Lung microvascular endothelial cell (primary cell): ENCODE data around the gene NT5DC1. TPM values are rescaled to one million over a fixed set of nuclear protein-coding genes. Genes with fewer than 3 reads are reported as not detected.

Experiments used
- DNase-seq, 2 donors: peaks; one replicate each; pipeline versions ENCODE4 v3.0.0 to v3.0.0-alpha.2; 2010; ENCODE audit warnings: low read depth in 2 of 2
- total RNA-seq: library from RNA; depleted of rRNA; stranded (reverse); fragments of >200 nt; gene quantifications from 2 replicates; pipeline ENCODE4 v1.2.1, GENCODE V29; 2014

NT5DC1 gene
- total RNA-seq, 1 donor from 2014 or later: 3.0 TPM

GRCh38 chr6:116136373-116136772 lies 35.7 kb downstream of the NT5DC1 start:
- DNase-seq: no peak

GRCh38 chr6:116136933-116137340 lies 36.3 kb downstream of the NT5DC1 start:
- DNase-seq: no peak

GRCh38 chr6:116139917-116140316 lies 39.3 kb downstream of the NT5DC1 start:
- DNase-seq: no peak

GRCh38 chr6:116144605-116145004 lies 44.0 kb downstream of the NT5DC1 start:
- no peak for DNase-seq

- no peak for DNase-seq
These were observed 45.4 kb downstream of the NT5DC1 start for GRCh38 chr6:116145803-116146675.

- DNase-seq: no peak
These were observed 52.0 kb downstream of the NT5DC1 start for GRCh38 chr6:116152620-116153019.

GRCh38 chr6:116154887-116155286 lies 54.2 kb downstream of the NT5DC1 start:
- DNase-seq: no peak

- no peak for DNase-seq
These were observed 56.0 kb downstream of the NT5DC1 start for GRCh38 chr6:116156405-116157326.

GRCh38 chr6:116157391-116157790 lies 56.7 kb downstream of the NT5DC1 start:
- no peak for DNase-seq

- no peak for DNase-seq
These were observed 58.0 kb downstream of the NT5DC1 start for GRCh38 chr6:116158641-116159040.

GRCh38 chr6:116159782-116160524 lies 59.3 kb downstream of the NT5DC1 start:
- DNase-seq: no peak

GRCh38 chr6:116165596-116165995 lies 64.9 kb downstream of the NT5DC1 start:
- DNase-seq: no peak

- DNase-seq: no peak
These were observed 65.7 kb downstream of the NT5DC1 start for GRCh38 chr6:116166369-116166768.

GRCh38 chr6:116168148-116168547 lies 67.5 kb downstream of the NT5DC1 start:
- no peak for DNase-seq

- no peak for DNase-seq
These were observed 69.2 kb downstream of the NT5DC1 start for GRCh38 chr6:116169880-116170279.

GRCh38 chr6:116170358-116171057 lies 69.9 kb downstream of the NT5DC1 start:
- no peak for DNase-seq

- DNase-seq: no peak
These were observed 73.3 kb downstream of the NT5DC1 start for GRCh38 chr6:116173928-116174327.

- DNase-seq: no peak
These were observed 74.7 kb downstream of the NT5DC1 start for GRCh38 chr6:116175344-116175743.

- DNase-seq: no peak
These were observed 75.9 kb downstream of the NT5DC1 start for GRCh38 chr6:116176596-116176995.

GRCh38 chr6:116180375-116180774 lies 79.7 kb downstream of the NT5DC1 start:
- no peak for DNase-seq

- no peak for DNase-seq
These were observed 88.8 kb downstream of the NT5DC1 start for GRCh38 chr6:116189472-116189871.
